Gastrocnemius medialis (tissue), 4 donors: ENCODE data around the gene KRT85. TPM values are rescaled to one million over a fixed set of nuclear protein-coding genes. Genes with fewer than 3 reads are reported as not detected.
A peak's percentile ranks its signal among the peaks of the same experiment; 100 is the strongest.

Experiments
- ATAC-seq, 2 donors: fragments of 150-250 bp; one replicate each; pipeline ENCODE4 v1.9.1; 2016
- DNase-seq, 2 donors: peaks; one replicate each; pipeline ENCODE4 v3.0.0-alpha.2; 2019
- H3K27ac ChIP-seq, 4 donors: fragments of 200-600 bp; sonication (generic); 1 replicate in 1 of 4; 2 replicates in 3 of 4; pipeline ENCODE4 v1.5.1; 2016 to 2018; ENCODE audit warnings: mild to moderate bottlenecking in 2 of 4, moderate library complexity in 1 of 4
- H3K27me3 ChIP-seq, 3 donors: fragments of 200-600 bp; sonication (generic) in 2 of 3; 1 replicate in 1 of 3; 2 replicates in 2 of 3; pipeline versions ENCODE4 v1.5.1 to v1.6.0; 2016 to 2019; ENCODE audit warnings: mild to moderate bottlenecking in 1 of 3, moderate library complexity in 1 of 3
- H3K36me3 ChIP-seq, 2 donors: fragments of 200-600 bp; sonication (generic) in 1 of 2; one replicate each; pipeline ENCODE4 v1.5.1; 2017 to 2018
- H3K4me1 ChIP-seq, 2 donors: fragments of 200-600 bp; sonication (generic) in 1 of 2; one replicate each; pipeline ENCODE4 v1.5.1; 2016 to 2017; ENCODE audit warnings: mild to moderate bottlenecking in 2 of 2
- H3K4me3 ChIP-seq, 4 donors: fragments of 200-600 bp; sonication (generic) in 3 of 4; 1 replicate in 1 of 4; 2 replicates in 3 of 4; pipeline ENCODE4 v1.5.1; 2016 to 2019; ENCODE audit warnings: mild to moderate bottlenecking in 2 of 4
- H3K9me3 ChIP-seq, 3 donors: fragments of 200-600 bp; sonication (generic) in 2 of 3; 1 replicate in 1 of 3; 2 replicates in 2 of 3; pipeline ENCODE4 v1.5.1; 2016 to 2019
- POLR2A ChIP-seq, 2 donors: fragments of 450-650 bp; IDR thresholded peaks; one replicate each; pipeline ENCODE4 v1.6.1; 2017; ENCODE audit warnings: antibody characterized with exemption in 2 of 2, mild to moderate bottlenecking in 2 of 2, moderate library complexity in 2 of 2
- in situ Hi-C, 4 donors: fragments of 200-750 bp; cut with MboI; loops; one replicate each; pipeline versions ENCODE4 v1.15.0 to v1.8.0; 2017; ENCODE audit warnings: low sequenced_read_pairs in 4 of 4
- intact Hi-C: fragments of 100-400 bp; cut with DNase I; formaldehyde crosslinking; loops from one replicate; pipeline ENCODE4 v1.15.1; 2023; ENCODE audit warnings: low total_unique reads
- total RNA-seq, 4 donors: library from RNA; depleted of rRNA; stranded (reverse); fragments of >200 nt; gene quantifications; one replicate each; pipeline versions ENCODE4 v1.1.0 to v1.2.3, GENCODE V29; 2016
- TF ChIP-seq, protein P1 (sequence below), 5 experiments: fragments of 450-650 bp in 3 of 5; fragments of 200-600 bp in 2 of 5; sonication (generic) in 2 of 5; IDR thresholded peaks in 4 of 5; conservative IDR thresholded peaks in 1 of 5; 1 replicate in 4 of 5; 2 replicates in 1 of 5; pipeline ENCODE4 v1.5.1; 2016 to 2019; ENCODE audit warnings: antibody characterized with exemption in 5 of 5, mild to moderate bottlenecking in 3 of 5, moderate library complexity in 3 of 5

KRT85 gene
- total RNA-seq, 4 donors from 2014 or later: not detected

DNA sequence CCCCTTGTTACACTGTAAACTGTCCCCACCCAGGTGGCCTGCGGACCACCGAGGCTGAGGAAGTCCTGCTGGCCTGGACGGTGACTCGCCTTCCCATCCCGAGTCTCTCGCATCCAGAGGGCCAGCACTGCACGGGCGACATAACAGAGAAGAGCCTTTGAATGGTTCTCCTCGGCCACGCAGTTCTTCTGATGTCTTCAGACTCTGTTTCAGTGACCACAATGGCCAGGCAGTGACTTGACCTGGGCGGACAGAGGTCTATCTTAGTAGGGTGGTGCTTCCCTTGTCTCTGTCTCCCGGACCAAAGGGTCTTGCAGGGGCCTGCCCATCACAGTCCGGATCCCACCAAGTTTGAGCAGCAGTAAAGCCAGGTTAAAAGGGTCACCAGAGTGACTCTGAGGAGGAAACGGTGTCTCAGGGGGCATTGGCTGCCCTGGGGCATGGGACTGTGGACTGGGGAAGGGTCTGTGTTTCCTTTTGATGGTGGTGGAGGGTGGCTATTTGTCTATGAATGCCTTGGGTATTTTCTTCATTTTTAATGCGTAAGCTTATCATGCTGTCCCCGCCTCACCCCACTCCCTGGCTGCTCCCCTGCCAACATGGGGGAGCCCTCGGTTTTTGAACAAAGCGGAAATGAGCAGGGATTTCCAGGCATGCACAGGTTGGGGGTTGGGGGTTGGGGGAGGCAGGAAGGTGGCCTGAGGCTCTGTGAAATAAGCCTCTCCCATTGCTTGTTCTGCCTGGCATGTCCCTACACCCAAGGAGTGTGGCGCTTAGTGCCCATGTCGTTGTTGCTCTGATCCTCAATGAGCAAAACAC lies 10.3 kb downstream of the KRT85 start:
- H3K4me1 ChIP-seq: no peaks in the 10 kb centered on the region
- in situ Hi-C loops: no loop called here

DNA sequence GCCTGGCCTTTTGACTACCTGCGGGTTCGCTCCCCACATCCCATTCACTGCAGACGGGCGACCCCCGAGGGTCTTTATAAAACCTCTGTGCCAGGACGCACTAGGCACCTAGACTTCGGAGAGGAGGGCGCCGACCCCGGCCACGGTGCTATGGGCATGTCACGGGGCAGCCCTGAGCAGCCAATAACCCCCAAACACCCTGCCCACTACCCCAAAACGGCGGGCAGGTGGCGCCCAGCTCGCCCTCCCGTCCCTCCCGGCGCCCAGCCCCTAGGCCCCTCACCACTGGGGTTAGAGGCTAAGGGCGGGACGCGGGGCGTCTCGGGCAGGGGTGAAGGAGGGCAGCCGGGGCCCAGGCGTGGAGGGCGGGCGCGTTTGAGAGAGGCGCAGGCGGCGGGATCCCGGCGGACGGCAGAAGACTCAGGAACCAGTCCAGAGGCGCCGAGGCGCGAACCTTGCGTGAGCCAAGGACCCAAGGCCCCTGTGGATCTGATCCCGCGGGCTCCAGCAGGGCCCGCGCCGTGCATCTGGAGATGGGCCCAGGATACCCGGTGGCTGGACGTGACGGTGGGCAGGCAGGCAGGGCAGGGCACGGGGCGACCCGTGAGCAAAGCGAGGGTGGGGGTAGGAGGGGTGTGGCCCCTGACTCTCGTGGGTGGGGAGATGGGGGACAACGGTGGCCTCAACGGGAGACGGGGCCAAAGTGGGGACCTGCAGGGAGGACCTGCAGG lies 11.1 kb downstream of the KRT85 start:
- in situ Hi-C loops: no loop called here
- intact Hi-C loops: no loop called here
- ATAC-seq (no peak), DNase-seq (peak in 1 of 2 donors; percentile 8)
- Histone ChIP-seq H3K27ac (no peak overlapping the region), H3K9me3 (no peaks in the 10 kb centered on the region), H3K4me1 (no peaks in the 10 kb centered on the region), H3K27me3 (peaks cover 0 to 7% (median 6%) of the 10 kb centered on the region in 3 donors), H3K4me3 (no peak overlapping the region), H3K36me3 (no peaks in the 10 kb centered on the region)
- TF ChIP-seq POLR2A (IDR thresholded peaks at IDR 0.05): no peak
- TF ChIP-seq, protein P1, sequence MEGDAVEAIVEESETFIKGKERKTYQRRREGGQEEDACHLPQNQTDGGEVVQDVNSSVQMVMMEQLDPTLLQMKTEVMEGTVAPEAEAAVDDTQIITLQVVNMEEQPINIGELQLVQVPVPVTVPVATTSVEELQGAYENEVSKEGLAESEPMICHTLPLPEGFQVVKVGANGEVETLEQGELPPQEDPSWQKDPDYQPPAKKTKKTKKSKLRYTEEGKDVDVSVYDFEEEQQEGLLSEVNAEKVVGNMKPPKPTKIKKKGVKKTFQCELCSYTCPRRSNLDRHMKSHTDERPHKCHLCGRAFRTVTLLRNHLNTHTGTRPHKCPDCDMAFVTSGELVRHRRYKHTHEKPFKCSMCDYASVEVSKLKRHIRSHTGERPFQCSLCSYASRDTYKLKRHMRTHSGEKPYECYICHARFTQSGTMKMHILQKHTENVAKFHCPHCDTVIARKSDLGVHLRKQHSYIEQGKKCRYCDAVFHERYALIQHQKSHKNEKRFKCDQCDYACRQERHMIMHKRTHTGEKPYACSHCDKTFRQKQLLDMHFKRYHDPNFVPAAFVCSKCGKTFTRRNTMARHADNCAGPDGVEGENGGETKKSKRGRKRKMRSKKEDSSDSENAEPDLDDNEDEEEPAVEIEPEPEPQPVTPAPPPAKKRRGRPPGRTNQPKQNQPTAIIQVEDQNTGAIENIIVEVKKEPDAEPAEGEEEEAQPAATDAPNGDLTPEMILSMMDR (IDR thresholded peaks at IDR 0.05 in 4 of 5, conservative IDR thresholded peaks at IDR 0.05 in 1 of 5): no peak

More for the DNA sequence above, 10.3 kb downstream of the KRT85 start:
- DNase-seq (peak in 1 of 2 donors; percentile 2), ATAC-seq (no peak)
- Histone ChIP-seq H3K27me3 (peaks cover 0 to 7% (median 6%) of the 10 kb centered on the region in 3 donors), H3K36me3 (no peaks in the 10 kb centered on the region), H3K4me3 (no peak overlapping the region), H3K9me3 (no peaks in the 10 kb centered on the region), H3K27ac (no peak overlapping the region)
- TF ChIP-seq, protein P1 (IDR thresholded peaks at IDR 0.05 in 4 of 5, conservative IDR thresholded peaks at IDR 0.05 in 1 of 5): no peak
- no peak for TF ChIP-seq POLR2A (IDR thresholded peaks at IDR 0.05)
- intact Hi-C loops: no loop called here

DNA sequence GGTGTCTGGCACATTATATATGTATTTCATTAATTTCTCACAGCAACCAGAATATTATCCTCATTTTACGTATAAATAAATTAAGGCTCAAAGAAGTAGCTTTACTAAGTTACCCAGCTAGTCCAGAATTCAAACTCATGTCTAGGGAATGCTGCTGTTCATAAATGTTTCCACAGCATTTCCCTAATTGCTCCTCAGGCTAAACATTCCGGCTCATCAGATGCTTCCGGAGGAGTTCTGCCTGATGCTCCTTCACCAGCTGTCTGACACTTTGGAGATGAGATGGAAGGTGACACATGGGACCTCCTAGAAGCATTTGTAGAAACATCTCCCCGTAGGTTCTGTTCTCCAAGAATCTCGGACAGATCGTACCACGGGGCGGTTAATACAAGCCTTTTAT lies 12.1 kb downstream of the KRT85 start:
- in situ Hi-C loops: no loop called here
- intact Hi-C loops: no loop called here

DNA sequence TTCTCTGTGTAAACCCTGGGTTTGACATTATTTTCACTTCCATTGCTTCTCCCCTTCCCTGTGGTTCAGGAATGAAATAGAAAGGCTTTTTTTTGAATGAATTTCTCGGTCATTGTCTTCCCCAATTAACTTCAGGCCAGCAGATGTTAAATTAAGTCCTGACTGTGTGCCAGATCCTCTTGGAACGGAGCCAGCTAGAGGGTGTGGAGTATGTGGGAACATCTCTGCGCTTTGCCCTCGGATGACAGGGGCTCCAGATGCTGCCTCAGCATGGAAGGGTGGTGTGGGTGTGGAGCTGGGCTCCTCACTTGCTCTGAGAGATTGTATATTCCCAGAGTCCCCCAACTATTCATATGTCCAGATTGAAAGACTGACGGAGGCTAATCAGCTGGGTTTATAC lies 13.1 kb downstream of the KRT85 start:
- TF ChIP-seq POLR2A (IDR thresholded peaks at IDR 0.05): no peak
- TF ChIP-seq, protein P1 (IDR thresholded peaks at IDR 0.05 in 4 of 5, conservative IDR thresholded peaks at IDR 0.05 in 1 of 5): no peak
- ATAC-seq: no peak
- Histone ChIP-seq H3K36me3 (no peaks in the 10 kb centered on the region), H3K4me1 (no peaks in the 10 kb centered on the region), H3K9me3 (no peaks in the 10 kb centered on the region), H3K27ac (no peak overlapping the region), H3K4me3 (no peak overlapping the region), H3K27me3 (peaks cover 0 to 7% (median 6%) of the 10 kb centered on the region in 3 donors)
- intact Hi-C loops (no loop called here), in situ Hi-C loops (no loop called here)
- DNase-seq: peak in 1 of 2 donors; percentile 8

More for the DNA sequence above, 12.1 kb downstream of the KRT85 start:
- DNase-seq: no peak
- no peaks in the 10 kb centered on the region for H3K4me1 ChIP-seq
- H3K36me3 ChIP-seq: no peaks in the 10 kb centered on the region
- TF ChIP-seq, protein P1 (IDR thresholded peaks at IDR 0.05 in 4 of 5, conservative IDR thresholded peaks at IDR 0.05 in 1 of 5): no peak
- no peak for TF ChIP-seq POLR2A (IDR thresholded peaks at IDR 0.05)
- H3K27me3 ChIP-seq: peaks cover 0 to 7% (median 6%) of the 10 kb centered on the region in 3 donors
- no peak overlapping the region for H3K4me3 ChIP-seq
- H3K27ac ChIP-seq: no peak overlapping the region
- H3K9me3 ChIP-seq: no peaks in the 10 kb centered on the region
- ATAC-seq: no peak
